Neural cell (in vitro differentiated cells): ENCODE data around the gene NECAB3.

Source experiments
- EP300 ChIP-seq: fragments of 450-650 bp; conservative IDR thresholded peaks from 2 replicates; pipeline ENCODE4 v1.6.1; 2014; ENCODE audit warnings: antibody characterized with exemption, mild to moderate bottlenecking, moderate library complexity; ENCODE audit not compliant: poor library complexity, severe bottlenecking
- EZH2 ChIP-seq: fragments of 200-600, 300-800 bp; shearing (Covaris generic), sonication (generic); IDR thresholded peaks from 2 replicates; pipeline ENCODE4 v1.6.1; 2014; ENCODE audit warnings: antibody characterized with exemption, low read length, borderline replicate concordance, mild to moderate bottlenecking; ENCODE audit not compliant: insufficient read depth, poor library complexity, severe bottlenecking
- POLR2AphosphoS5 ChIP-seq: IDR thresholded peaks from 2 replicates; pipeline ENCODE4 v1.6.1; 2012
- RAD21 ChIP-seq: fragments of 450-650 bp; conservative IDR thresholded peaks from 2 replicates; pipeline ENCODE4 v1.6.1; 2014; ENCODE audit warnings: antibody characterized with exemption, mild to moderate bottlenecking, moderate library complexity
- TAF1 ChIP-seq: IDR thresholded peaks from 2 replicates; pipeline ENCODE4 v1.6.1; 2012; ENCODE audit warnings: low read depth
- TF ChIP-seq, protein P1 (sequence below): fragments of 450-650 bp; IDR thresholded peaks from 2 replicates; pipeline ENCODE4 v1.5.1; 2014; ENCODE audit warnings: antibody characterized with exemption, mild to moderate bottlenecking, moderate library complexity; ENCODE audit not compliant: poor library complexity, severe bottlenecking
- TF ChIP-seq, protein P2 (sequence below): IDR thresholded peaks from 2 replicates; pipeline ENCODE4 v1.6.1; 2012; ENCODE audit warnings: borderline replicate concordance

DNA sequence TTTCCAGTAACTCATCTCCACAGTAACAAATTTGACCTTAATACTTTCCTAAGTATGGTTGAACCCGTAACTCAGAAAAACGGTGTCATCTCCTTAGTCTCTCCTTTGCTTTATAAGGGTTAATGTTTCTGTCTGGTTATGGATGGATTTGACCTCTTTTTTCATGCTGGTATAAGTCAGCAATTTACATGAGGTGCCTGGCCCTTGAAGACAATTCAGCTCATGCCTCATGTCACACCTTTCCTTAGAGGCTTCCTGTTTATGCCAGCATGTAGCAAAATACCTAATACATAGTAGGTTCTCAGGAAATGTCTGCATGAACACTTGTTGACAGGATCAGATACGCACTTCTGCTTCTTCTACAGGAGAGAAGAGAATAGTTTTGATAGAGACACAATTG, 49.8 kb downstream of the NECAB3 start:
- TF ChIP-seq, protein P1, sequence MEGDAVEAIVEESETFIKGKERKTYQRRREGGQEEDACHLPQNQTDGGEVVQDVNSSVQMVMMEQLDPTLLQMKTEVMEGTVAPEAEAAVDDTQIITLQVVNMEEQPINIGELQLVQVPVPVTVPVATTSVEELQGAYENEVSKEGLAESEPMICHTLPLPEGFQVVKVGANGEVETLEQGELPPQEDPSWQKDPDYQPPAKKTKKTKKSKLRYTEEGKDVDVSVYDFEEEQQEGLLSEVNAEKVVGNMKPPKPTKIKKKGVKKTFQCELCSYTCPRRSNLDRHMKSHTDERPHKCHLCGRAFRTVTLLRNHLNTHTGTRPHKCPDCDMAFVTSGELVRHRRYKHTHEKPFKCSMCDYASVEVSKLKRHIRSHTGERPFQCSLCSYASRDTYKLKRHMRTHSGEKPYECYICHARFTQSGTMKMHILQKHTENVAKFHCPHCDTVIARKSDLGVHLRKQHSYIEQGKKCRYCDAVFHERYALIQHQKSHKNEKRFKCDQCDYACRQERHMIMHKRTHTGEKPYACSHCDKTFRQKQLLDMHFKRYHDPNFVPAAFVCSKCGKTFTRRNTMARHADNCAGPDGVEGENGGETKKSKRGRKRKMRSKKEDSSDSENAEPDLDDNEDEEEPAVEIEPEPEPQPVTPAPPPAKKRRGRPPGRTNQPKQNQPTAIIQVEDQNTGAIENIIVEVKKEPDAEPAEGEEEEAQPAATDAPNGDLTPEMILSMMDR, result no peak
- TF ChIP-seq, protein P2, sequence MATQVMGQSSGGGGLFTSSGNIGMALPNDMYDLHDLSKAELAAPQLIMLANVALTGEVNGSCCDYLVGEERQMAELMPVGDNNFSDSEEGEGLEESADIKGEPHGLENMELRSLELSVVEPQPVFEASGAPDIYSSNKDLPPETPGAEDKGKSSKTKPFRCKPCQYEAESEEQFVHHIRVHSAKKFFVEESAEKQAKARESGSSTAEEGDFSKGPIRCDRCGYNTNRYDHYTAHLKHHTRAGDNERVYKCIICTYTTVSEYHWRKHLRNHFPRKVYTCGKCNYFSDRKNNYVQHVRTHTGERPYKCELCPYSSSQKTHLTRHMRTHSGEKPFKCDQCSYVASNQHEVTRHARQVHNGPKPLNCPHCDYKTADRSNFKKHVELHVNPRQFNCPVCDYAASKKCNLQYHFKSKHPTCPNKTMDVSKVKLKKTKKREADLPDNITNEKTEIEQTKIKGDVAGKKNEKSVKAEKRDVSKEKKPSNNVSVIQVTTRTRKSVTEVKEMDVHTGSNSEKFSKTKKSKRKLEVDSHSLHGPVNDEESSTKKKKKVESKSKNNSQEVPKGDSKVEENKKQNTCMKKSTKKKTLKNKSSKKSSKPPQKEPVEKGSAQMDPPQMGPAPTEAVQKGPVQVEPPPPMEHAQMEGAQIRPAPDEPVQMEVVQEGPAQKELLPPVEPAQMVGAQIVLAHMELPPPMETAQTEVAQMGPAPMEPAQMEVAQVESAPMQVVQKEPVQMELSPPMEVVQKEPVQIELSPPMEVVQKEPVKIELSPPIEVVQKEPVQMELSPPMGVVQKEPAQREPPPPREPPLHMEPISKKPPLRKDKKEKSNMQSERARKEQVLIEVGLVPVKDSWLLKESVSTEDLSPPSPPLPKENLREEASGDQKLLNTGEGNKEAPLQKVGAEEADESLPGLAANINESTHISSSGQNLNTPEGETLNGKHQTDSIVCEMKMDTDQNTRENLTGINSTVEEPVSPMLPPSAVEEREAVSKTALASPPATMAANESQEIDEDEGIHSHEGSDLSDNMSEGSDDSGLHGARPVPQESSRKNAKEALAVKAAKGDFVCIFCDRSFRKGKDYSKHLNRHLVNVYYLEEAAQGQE, result no peak
- TF ChIP-seq POLR2AphosphoS5 (no peak), EP300 (no peak), EZH2 (no peak), RAD21 (no peak), TAF1 (no peak)
